OCI-LY7 (cell line): ENCODE results near the gene HOXC4. TPM values are rescaled to one million over a fixed set of nuclear protein-coding genes. Genes with fewer than 3 reads are reported as not detected.

Experiments
- BruUV-seq: library from RNA; stranded (reverse); fragments of 400-500 nt; replicated peaks from 2 replicates; lab custom pipeline; 2021; lab: Mats Ljungman, UMichigan
- CTCF ChIA-PET: fragments of 300-600 bp; sonication (Branson Sonifier 250); formaldehyde crosslinking; loops from one replicate; lab custom pipeline; 2022; ENCODE audit warnings: antibody characterized with exemption; ENCODE audit not compliant: unreplicated experiment; lab: Charles Lee
- POLR2A ChIA-PET: fragments of 300-600 bp; sonication (Branson Sonifier 250); formaldehyde crosslinking; loops from one replicate; lab custom pipeline; 2022; ENCODE audit warnings: antibody characterized with exemption; lab: Charles Lee
- DNase-seq: peaks from one replicate; pipeline ENCODE4 v3.0.0-alpha.2; 2015; ENCODE audit warnings: low spot score
- H2AFZ ChIP-seq: fragments of 200-600 bp; sonication (generic), shearing (Covaris generic); 2 replicates; pipeline ENCODE4 v1.6.1; 2014; ENCODE audit warnings: mild to moderate bottlenecking, antibody characterized with exemption, low read length, moderate library complexity
- H3K27ac ChIP-seq: fragments of 200-600 bp; sonication (generic); 2 replicates; pipeline ENCODE4 v1.5.1; 2014; ENCODE audit warnings: mixed run types, low read depth, mild to moderate bottlenecking, moderate library complexity, low read length, inconsistent platforms; ENCODE audit not compliant: poor library complexity, severe bottlenecking
- H3K36me3 ChIP-seq: fragments of 200-600 bp; sonication (generic); 2 replicates; pipeline ENCODE4 v1.6.1; 2014; ENCODE audit warnings: mild to moderate bottlenecking, antibody characterized with exemption, low read length, moderate library complexity, mixed read lengths; ENCODE audit not compliant: insufficient read depth
- H3K4me1 ChIP-seq: fragments of 200-600 bp; sonication (generic); 2 replicates; pipeline ENCODE4 v1.5.1; 2014; ENCODE audit warnings: mild to moderate bottlenecking, low read length; ENCODE audit not compliant: insufficient read depth, poor library complexity, severe bottlenecking
- H3K4me2 ChIP-seq: fragments of 200-600 bp; sonication (generic); 2 replicates; pipeline ENCODE4 v1.6.1; 2014; ENCODE audit warnings: mild to moderate bottlenecking, low read length
- H3K4me3 ChIP-seq: fragments of 200-600 bp; sonication (generic); 2 replicates; pipeline ENCODE4 v1.5.1; 2014; ENCODE audit warnings: mild to moderate bottlenecking, low read depth, low read length; ENCODE audit not compliant: poor library complexity, severe bottlenecking
- H3K79me2 ChIP-seq: fragments of 200-600 bp; sonication (generic); 2 replicates; pipeline ENCODE4 v1.6.1; 2016; ENCODE audit warnings: low read depth, mild to moderate bottlenecking, low read length, moderate library complexity, mixed read lengths; ENCODE audit not compliant: insufficient read depth
- H3K9me2 ChIP-seq: fragments of 200-600 bp; sonication (generic); 2 replicates; pipeline ENCODE4 v1.6.1; 2016; ENCODE audit warnings: mild to moderate bottlenecking, low read length, mixed read lengths; ENCODE audit not compliant: insufficient read depth
- H3K9me3 ChIP-seq: fragments of 200-600 bp; sonication (generic); 2 replicates; pipeline ENCODE4 v1.6.1; 2014; ENCODE audit warnings: mild to moderate bottlenecking, mixed run types, low read length, mixed read lengths
- H4K20me1 ChIP-seq: fragments of 200-600 bp; sonication (generic); 2 replicates; pipeline ENCODE4 v1.6.1; 2014; ENCODE audit warnings: mild to moderate bottlenecking, antibody characterized with exemption, low read length, moderate library complexity, mixed read lengths; ENCODE audit not compliant: insufficient read depth
- EZH2phosphoT487 ChIP-seq: fragments of 200-600 bp; sonication (generic); IDR thresholded peaks from 2 replicates; pipeline ENCODE4 v1.6.1; 2018; ENCODE audit warnings: low read depth, borderline replicate concordance, mild to moderate bottlenecking, mixed run types, antibody characterized with exemption, low read length, moderate library complexity, mixed read lengths
- intact Hi-C: fragments of 100-400 bp; cut with micrococcal nuclease; formaldehyde crosslinking; loops from one replicate; pipeline ENCODE4 v1.10.0; 2022; ENCODE audit not compliant: unreplicated experiment
- total RNA-seq, 2 experiments: library from RNA; depleted of rRNA in 1 of 2; stranded (reverse); fragments of >200 nt in 1 of 2; shearing (Covaris generic) in 1 of 2; gene quantifications; 2 replicates each; pipeline ENCODE4 v1.2.3, GENCODE V29; 2014 to 2022
- TF ChIP-seq, protein P1 (sequence below): fragments of 200-600 bp; sonication (generic); conservative IDR thresholded peaks from 2 replicates; pipeline ENCODE4 v1.5.1; 2014; ENCODE audit warnings: mild to moderate bottlenecking, antibody characterized with exemption, low read length, moderate library complexity, mixed read lengths

Gene HOXC4
- total RNA-seq, 2 experiments from 2014 or later: 7.1 to 20.0 TPM

DNA sequence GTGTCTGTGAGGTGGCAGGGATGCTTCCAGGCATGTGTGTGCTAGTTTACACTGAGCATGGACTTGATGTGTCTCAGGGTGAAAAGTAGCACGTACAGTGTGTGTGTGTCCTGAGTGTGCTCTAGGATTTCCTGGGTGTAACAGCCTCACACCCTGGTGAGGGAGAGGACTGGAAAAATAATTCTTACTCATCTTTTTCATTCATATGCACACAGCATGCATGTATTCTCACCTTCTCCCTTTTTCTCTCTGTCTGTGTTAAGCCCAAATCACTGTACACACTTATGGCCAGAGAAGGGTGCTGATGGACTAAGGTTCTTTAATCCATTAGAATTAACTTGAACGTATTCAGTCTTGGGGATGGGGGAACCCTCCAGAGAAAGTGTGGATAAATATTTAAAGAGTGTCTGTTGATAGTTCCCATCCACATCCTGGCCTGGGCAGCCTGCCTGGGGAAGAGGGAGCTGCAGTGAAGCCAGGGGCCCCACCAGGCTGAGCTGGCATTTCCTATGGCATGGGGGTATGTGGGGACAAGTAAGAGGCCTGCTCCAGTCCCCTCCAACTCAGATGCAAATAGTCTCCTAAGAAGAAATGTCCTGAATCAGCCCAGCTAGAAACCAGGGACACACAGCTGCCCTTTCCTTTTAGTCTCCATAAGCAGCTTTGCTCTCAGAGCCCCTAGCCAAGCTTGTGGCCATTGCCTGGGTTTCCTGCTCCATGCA, 45.9 kb upstream of the HOXC4 start:
- no peak overlapping the region for H2AFZ ChIP-seq
- H3K79me2 ChIP-seq: no peaks in the 10 kb centered on the region
- H4K20me1 ChIP-seq: no peaks in the 10 kb centered on the region
- no peak for DNase-seq
- no peaks in the 10 kb centered on the region for H3K36me3 ChIP-seq
- no peak overlapping the region for H3K27ac ChIP-seq
- peaks cover 38% of the 10 kb centered on the region for H3K4me1 ChIP-seq
- CTCF ChIA-PET: interaction anchor here (0.5 to 0.6 kb wide), 2 partner anchors 152 to 255 kb away, joined by 3 to 4 read pairs; no protein-coding TSS in a partner anchor
- no peaks in the 10 kb centered on the region for H3K9me3 ChIP-seq
- no TSS peak for BruUV-seq
- no peak overlapping the region for H3K4me2 ChIP-seq
- TF ChIP-seq, protein P1, sequence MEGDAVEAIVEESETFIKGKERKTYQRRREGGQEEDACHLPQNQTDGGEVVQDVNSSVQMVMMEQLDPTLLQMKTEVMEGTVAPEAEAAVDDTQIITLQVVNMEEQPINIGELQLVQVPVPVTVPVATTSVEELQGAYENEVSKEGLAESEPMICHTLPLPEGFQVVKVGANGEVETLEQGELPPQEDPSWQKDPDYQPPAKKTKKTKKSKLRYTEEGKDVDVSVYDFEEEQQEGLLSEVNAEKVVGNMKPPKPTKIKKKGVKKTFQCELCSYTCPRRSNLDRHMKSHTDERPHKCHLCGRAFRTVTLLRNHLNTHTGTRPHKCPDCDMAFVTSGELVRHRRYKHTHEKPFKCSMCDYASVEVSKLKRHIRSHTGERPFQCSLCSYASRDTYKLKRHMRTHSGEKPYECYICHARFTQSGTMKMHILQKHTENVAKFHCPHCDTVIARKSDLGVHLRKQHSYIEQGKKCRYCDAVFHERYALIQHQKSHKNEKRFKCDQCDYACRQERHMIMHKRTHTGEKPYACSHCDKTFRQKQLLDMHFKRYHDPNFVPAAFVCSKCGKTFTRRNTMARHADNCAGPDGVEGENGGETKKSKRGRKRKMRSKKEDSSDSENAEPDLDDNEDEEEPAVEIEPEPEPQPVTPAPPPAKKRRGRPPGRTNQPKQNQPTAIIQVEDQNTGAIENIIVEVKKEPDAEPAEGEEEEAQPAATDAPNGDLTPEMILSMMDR: no peak
- TF ChIP-seq EZH2phosphoT487: no peak
- POLR2A ChIA-PET: interaction anchor here (1.4 to 1.6 kb wide), 2 partner anchors 10 to 46 kb away, joined by 4 read pairs; partner anchors contain the start of gene HOXC4
- no peak overlapping the region for H3K4me3 ChIP-seq
- intact Hi-C loops: loop anchor here (2.0 kb wide), 1 partner anchor 209 kb away; no protein-coding TSS in a partner anchor
- no peaks in the 10 kb centered on the region for H3K9me2 ChIP-seq

DNA sequence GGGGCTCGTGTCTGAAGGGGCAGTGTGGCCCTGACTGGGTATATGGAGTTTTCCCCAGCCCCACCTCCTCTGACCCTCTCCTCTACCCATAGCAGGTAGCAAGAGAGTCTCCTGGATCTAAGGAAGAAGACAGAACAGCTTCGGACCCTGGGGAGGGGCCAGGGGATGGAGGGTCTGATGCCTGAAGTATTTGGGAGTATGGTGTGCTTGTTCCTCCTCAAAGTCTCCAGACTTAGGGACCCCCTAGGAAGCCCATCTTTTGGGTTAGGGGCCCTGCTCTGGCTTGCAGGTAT, 45.4 kb upstream of the HOXC4 start:
- no peaks in the 10 kb centered on the region for H3K9me3 ChIP-seq
- no peak overlapping the region for H3K4me2 ChIP-seq
- no peaks in the 10 kb centered on the region for H3K9me2 ChIP-seq
- DNase-seq: no peak
- CTCF ChIA-PET: interaction anchor here (0.6 kb wide), 1 partner anchor 255 kb away, joined by 3 read pairs; no protein-coding TSS in a partner anchor
- no TSS peak for BruUV-seq
- TF ChIP-seq, protein P1: no peak
- TF ChIP-seq EZH2phosphoT487: no peak
- POLR2A ChIA-PET: interaction anchor here (1.4 to 1.6 kb wide), 2 partner anchors 9 to 45 kb away, joined by 4 read pairs; partner anchors contain the start of gene HOXC4
- H3K4me3 ChIP-seq: no peak overlapping the region
- H2AFZ ChIP-seq: no peak overlapping the region
- intact Hi-C loops: no loop called here
- H4K20me1 ChIP-seq: no peaks in the 10 kb centered on the region
- no peak overlapping the region for H3K27ac ChIP-seq
- H3K4me1 ChIP-seq: peaks cover 38% of the 10 kb centered on the region
- no peaks in the 10 kb centered on the region for H3K79me2 ChIP-seq
- H3K36me3 ChIP-seq: no peaks in the 10 kb centered on the region
